Measurements from ENCODE around the gene HCRTR1. TPM values are rescaled to one million over a fixed set of nuclear protein-coding genes. Genes with fewer than 3 reads are reported as not detected.
"Not testable (repeated sequence)": the region's sequence is repeated elsewhere in the genome, so short reads cannot be mapped to it uniquely, and the experiment has no call there.

HCRTR1 gene
- total and polyA plus RNA-seq, 2 donors (not counting 1 experiment from before 2014, with no cell fraction given), result not detected

DNA sequence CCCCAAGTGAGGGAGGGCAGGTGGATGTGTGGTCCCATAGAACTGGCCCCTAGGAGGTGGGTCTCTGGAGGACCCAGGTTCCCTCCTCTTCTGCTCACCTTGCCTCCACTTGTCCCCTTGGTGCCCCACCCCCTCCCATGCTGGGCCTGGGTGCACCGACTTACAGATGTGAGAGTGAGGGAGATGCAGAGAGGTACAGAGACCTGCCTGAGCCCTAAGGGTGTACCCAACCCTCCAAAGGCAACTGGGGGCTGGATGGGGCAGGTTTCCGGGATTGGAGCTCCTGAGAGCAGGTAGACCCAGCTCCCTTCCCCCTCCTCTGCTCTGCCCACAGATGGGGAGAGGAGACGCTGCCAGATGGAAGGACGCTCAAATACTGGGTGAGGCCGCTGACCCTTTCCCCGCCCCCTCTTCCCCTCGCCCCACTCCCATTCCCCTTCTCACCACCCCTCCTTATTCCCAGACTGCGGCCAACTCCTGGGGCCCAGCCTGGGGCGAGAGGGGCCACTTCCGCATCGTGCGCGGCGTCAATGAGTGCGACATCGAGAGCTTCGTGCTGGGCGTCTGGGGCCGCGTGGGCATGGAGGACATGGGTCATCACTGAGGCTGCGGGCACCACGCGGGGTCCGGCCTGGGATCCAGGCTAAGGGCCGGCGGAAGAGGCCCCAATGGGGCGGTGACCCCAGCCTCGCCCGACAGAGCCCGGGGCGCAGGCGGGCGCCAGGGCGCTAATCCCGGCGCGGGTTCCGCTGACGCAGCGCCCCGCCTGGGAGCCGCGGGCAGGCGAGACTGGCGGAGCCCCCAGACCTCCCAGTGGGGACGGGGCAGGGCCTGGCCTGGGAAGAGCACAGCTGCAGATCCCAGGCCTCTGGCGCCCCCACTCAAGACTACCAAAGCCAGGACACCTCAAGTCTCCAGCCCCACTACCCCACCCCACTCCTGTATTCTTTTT lies 30.8 kb upstream of the HCRTR1 start:
- Histone ChIP-seq H4K20me1 (ENCODE audit: control insufficient read depth, extremely low read depth, insufficient read depth, low read length) (no peaks in the 10 kb centered on the region), H3K9me3 (ENCODE audit: control insufficient read depth, insufficient read depth, low read depth, low read length) (no peaks in the 10 kb centered on the region), H3K4me1 (ENCODE audit: control insufficient read depth, extremely low read depth, insufficient read depth, low read length) (peaks cover 14% of the 10 kb centered on the region), H3K4me3 (replicated peaks in 1 of 4; ENCODE audit: control extremely low read depth in 1 of 4, insufficient read depth in 1 of 4, low read depth in 3 of 4, low read length in 4 of 4) (no peak overlapping the region), H2AFZ (ENCODE audit: low read length) (no peak overlapping the region), H3K36me3 (ENCODE audit: control insufficient read depth, insufficient read depth, low read length) (peaks cover 5% of the 10 kb centered on the region), H3K4me2 (ENCODE audit: extremely low read depth, insufficient read depth, low read length) (no peak overlapping the region), H3K27ac (ENCODE audit: insufficient read depth, low read length) (no peak overlapping the region), H3K9ac (ENCODE audit: insufficient read depth, low read length) (no peak overlapping the region), H3K79me2 (ENCODE audit: control insufficient read depth, insufficient read depth, low read length) (no peaks in the 10 kb centered on the region), H3K27me3 (ENCODE audit: control insufficient read depth, insufficient read depth, low read length) (no peaks in the 10 kb centered on the region)
- no peak for DNase-seq (ENCODE audit: low read depth in 2 of 2)
- TF ChIP-seq, protein P1, sequence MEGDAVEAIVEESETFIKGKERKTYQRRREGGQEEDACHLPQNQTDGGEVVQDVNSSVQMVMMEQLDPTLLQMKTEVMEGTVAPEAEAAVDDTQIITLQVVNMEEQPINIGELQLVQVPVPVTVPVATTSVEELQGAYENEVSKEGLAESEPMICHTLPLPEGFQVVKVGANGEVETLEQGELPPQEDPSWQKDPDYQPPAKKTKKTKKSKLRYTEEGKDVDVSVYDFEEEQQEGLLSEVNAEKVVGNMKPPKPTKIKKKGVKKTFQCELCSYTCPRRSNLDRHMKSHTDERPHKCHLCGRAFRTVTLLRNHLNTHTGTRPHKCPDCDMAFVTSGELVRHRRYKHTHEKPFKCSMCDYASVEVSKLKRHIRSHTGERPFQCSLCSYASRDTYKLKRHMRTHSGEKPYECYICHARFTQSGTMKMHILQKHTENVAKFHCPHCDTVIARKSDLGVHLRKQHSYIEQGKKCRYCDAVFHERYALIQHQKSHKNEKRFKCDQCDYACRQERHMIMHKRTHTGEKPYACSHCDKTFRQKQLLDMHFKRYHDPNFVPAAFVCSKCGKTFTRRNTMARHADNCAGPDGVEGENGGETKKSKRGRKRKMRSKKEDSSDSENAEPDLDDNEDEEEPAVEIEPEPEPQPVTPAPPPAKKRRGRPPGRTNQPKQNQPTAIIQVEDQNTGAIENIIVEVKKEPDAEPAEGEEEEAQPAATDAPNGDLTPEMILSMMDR (conservative IDR thresholded peaks at IDR 0.05 in 1 of 2, IDR thresholded peaks at IDR 0.05 in 1 of 2; ENCODE audit: low read depth in 1 of 2, low read length in 2 of 2), result no peak
- TF ChIP-seq EZH2 (IDR thresholded peaks at IDR 0.05; ENCODE audit: low read length, missing control alignments), result no peak

DNA sequence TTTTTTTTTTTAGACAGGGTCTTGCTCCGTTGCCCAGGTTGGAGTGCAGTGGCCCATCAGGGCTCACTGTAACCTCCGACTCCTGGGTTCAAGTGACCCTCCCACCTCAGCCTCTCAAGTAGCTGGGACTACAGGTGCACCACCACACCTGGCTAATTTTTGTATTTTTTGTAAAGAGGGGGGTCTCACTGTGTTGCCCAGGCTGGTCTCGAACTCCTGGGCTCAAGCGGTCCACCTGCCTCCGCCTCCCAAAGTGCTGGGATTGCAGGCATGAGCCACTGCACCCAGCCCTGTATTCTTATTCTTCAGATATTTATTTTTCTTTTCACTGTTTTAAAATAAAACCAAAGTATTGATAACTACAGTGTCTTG lies 30.2 kb upstream of the HCRTR1 start:
- DNase-seq (ENCODE audit: low read depth in 2 of 2); H3K27ac ChIP-seq (ENCODE audit: insufficient read depth, low read length); H3K9ac ChIP-seq (ENCODE audit: insufficient read depth, low read length); H3K4me3 ChIP-seq (replicated peaks in 1 of 4; ENCODE audit: control extremely low read depth in 1 of 4, insufficient read depth in 1 of 4, low read depth in 3 of 4, low read length in 4 of 4); H3K79me2 ChIP-seq (ENCODE audit: control insufficient read depth, insufficient read depth, low read length); H3K27me3 ChIP-seq (ENCODE audit: control insufficient read depth, insufficient read depth, low read length); H3K9me3 ChIP-seq (ENCODE audit: control insufficient read depth, insufficient read depth, low read depth, low read length); H2AFZ ChIP-seq (ENCODE audit: low read length); H3K4me2 ChIP-seq (ENCODE audit: extremely low read depth, insufficient read depth, low read length); H4K20me1 ChIP-seq (ENCODE audit: control insufficient read depth, extremely low read depth, insufficient read depth, low read length); H3K36me3 ChIP-seq (ENCODE audit: control insufficient read depth, insufficient read depth, low read length): not testable (repeated sequence)
- peaks cover 14% of the 10 kb centered on the region for H3K4me1 ChIP-seq (ENCODE audit: control insufficient read depth, extremely low read depth, insufficient read depth, low read length)

DNA sequence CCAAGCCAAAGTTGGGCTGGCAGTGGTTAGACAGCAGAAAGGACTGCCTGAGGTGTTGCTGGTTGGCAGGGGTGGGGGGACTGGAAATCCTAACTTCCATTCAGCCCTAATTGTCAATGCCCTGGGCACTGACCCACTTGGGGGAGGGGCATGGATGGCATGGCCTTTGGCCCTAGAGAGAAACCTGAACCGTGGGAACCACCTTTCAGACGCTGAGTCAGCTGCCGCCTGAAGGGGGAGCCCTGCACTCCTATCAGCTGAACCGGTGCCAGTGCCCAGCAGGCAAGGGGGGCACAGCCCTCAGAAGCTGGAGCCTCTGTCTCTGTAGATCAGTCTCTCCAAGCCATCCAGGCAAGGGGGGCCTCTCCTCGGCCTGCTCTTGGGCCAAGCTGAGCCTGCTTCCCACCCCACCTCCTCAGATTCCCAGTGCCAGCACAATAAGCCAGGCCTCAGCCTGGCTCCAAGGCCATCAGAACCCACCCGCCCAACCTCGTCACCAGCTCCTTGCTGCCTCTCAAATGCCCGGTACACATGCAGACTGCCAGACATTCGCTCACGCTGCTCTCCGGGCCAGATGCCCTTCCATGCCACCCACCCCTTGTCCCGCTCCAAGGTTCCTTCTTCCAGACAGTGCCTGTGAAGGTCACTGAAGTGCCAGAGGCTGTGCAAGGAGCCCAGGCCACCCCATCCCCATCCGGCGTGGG lies 29.6 kb upstream of the HCRTR1 start:
- Histone ChIP-seq H3K9me3 (ENCODE audit: control insufficient read depth, insufficient read depth, low read depth, low read length) (no peaks in the 10 kb centered on the region), H3K4me3 (replicated peaks in 1 of 4; ENCODE audit: control extremely low read depth in 1 of 4, insufficient read depth in 1 of 4, low read depth in 3 of 4, low read length in 4 of 4) (no peak overlapping the region), H3K4me1 (ENCODE audit: control insufficient read depth, extremely low read depth, insufficient read depth, low read length) (peaks cover 14% of the 10 kb centered on the region), H3K9ac (ENCODE audit: insufficient read depth, low read length) (no peak overlapping the region), H3K36me3 (ENCODE audit: control insufficient read depth, insufficient read depth, low read length) (peaks cover 4% of the 10 kb centered on the region), H3K4me2 (ENCODE audit: extremely low read depth, insufficient read depth, low read length) (no peak overlapping the region), H3K79me2 (ENCODE audit: control insufficient read depth, insufficient read depth, low read length) (no peaks in the 10 kb centered on the region), H3K27me3 (ENCODE audit: control insufficient read depth, insufficient read depth, low read length) (no peaks in the 10 kb centered on the region), H4K20me1 (ENCODE audit: control insufficient read depth, extremely low read depth, insufficient read depth, low read length) (no peaks in the 10 kb centered on the region), H2AFZ (ENCODE audit: low read length) (no peak overlapping the region), H3K27ac (ENCODE audit: insufficient read depth, low read length) (no peak overlapping the region)
- DNase-seq (ENCODE audit: low read depth in 2 of 2), result peak in 1 of 2 donors; percentile 31
- TF ChIP-seq EZH2 (IDR thresholded peaks at IDR 0.05; ENCODE audit: low read length, missing control alignments), result no peak
- TF ChIP-seq, protein P1 (conservative IDR thresholded peaks at IDR 0.05 in 1 of 2, IDR thresholded peaks at IDR 0.05 in 1 of 2; ENCODE audit: low read depth in 1 of 2, low read length in 2 of 2), result peak; percentile 32 to 65

All from fibroblast of lung (primary cell).